Measurements from ENCODE around the gene HAUS3.

HAUS3 gene

DNA sequence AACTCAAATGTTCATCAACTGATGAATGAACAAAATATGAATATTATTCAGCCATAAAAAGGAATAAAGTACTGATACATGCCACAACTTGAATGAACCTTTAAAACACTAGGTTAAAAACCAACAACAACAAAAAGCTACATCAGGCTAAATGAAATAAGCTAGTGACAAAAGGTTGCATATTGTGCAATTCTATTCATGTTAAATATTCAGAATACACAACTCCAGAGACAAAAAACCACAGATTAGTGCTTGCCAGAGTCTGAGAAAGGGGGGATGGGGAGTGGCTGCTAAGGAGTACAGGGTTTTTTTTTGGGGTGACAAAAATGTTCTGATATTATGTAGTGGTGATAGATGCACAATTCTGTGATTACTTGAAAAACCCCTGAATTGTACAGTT is 58.5 kb downstream of the HAUS3 start:
- H3K36me3 ChIP-seq, result no peaks in the 10 kb centered on the region; the same call in 1 of the 2 replicates
- H3K9ac ChIP-seq, result no peak overlapping the region
- no peak for TF ChIP-seq Cebpa-rat (IDR thresholded peaks at IDR 0.05)
- H3K9me3 ChIP-seq, result peaks cover 31% of the 10 kb centered on the region
- no peak overlapping the region for H3K27ac ChIP-seq
- no peaks in the 10 kb centered on the region for H3K4me1 ChIP-seq
- H3K4me3 ChIP-seq, result no peak overlapping the region
- no peak overlapping the region for H3K4me2 ChIP-seq
- no peaks in the 10 kb centered on the region for H4K20me1 ChIP-seq
- H3K27me3 ChIP-seq, result no peaks in the 10 kb centered on the region

DNA sequence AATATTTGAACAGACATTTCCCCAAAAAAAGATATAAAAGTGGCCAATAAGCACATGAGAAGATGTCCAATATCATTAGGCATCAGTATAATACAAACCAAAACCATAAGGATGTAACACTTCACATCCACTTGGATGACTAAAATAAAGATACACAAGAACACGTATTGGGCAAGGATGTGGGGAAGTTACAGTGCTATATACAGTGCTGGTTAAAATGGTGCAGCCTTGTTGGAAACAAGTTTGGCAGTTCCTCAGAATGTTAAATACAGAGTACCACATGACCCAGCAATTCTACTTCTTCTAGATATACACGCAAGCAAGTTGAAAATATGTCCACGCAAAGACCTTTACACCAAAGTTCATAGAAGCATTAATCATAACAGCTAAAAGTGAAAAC is 58.9 kb downstream of the HAUS3 start:
- Histone ChIP-seq H3K4me1 (peaks cover 3% of the 10 kb centered on the region), H3K9me3 (peaks cover 29% of the 10 kb centered on the region), H3K4me2 (no peak overlapping the region), H3K36me3 (no peaks in the 10 kb centered on the region; the same call in 1 of the 2 replicates), H4K20me1 (no peaks in the 10 kb centered on the region), H3K27ac (no peak overlapping the region), H3K27me3 (no peaks in the 10 kb centered on the region), H3K9ac (no peak overlapping the region), H3K4me3 (no peak overlapping the region)
- no peak for TF ChIP-seq Cebpa-rat (IDR thresholded peaks at IDR 0.05)

- Histone ChIP-seq H3K4me1 (peaks cover 29% of the 10 kb centered on the region), H3K4me2 (no peak overlapping the region), H3K36me3 (no peaks in the 10 kb centered on the region; the same call in 1 of the 2 replicates), H3K27ac (no peak overlapping the region), H3K9me3 (peaks cover 8% of the 10 kb centered on the region), H3K4me3 (no peak overlapping the region), H3K27me3 (no peaks in the 10 kb centered on the region), H3K9ac (no peak overlapping the region), H4K20me1 (no peaks in the 10 kb centered on the region)
- TF ChIP-seq Cebpa-rat (IDR thresholded peaks at IDR 0.05), result no peak
These were observed 61.5 kb downstream of the HAUS3 start for GRCh38 chr4:2180410-2180809.

DNA sequence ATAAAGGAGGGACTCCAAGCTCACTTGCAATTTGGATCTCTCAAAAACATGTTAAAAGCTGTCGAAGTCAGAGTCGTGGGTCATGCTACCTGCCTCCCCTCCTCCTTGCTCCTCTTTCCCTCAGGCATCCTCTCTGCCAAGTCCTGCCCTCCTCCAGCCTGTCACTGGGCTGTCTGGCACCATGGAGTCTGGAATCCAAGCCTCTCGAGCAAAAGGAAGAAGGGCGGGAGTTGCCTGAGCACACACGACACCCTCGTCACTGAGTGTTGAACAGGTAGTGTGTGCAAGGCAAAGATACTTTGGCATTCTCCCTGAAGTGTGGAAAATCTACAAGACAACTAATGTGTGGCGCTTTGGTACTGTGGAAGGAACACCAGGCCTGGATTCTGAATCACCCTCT is 62.2 kb downstream of the HAUS3 start:
- Histone ChIP-seq H3K4me3 (no peak overlapping the region), H3K27ac (no peak overlapping the region), H3K4me2 (no peak overlapping the region), H3K4me1 (peaks cover 36% of the 10 kb centered on the region), H3K9me3 (peaks cover 8% of the 10 kb centered on the region), H3K9ac (no peak overlapping the region), H4K20me1 (no peaks in the 10 kb centered on the region), H3K36me3 (no peaks in the 10 kb centered on the region; the same call in 1 of the 2 replicates), H3K27me3 (no peaks in the 10 kb centered on the region)
- no peak for TF ChIP-seq Cebpa-rat (IDR thresholded peaks at IDR 0.05)

DNA sequence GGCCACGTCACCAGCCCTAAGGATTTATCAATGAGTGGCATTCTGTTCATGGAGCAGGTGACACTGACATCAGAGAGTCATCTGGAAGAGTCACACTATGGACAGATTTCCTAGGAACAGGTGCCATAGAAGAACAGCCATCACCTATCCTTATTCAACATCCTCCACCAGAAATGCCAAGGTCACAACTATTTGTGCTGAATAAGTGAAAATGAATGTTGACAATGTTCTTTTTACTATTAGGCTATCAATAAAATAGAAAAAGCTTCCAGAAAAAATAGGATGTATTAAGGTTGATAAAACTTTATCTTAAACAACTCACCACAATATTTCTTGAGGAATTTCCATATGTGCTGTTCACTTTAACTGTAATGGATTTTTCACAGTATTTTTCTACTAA is 62.9 kb downstream of the HAUS3 start:
- no peaks in the 10 kb centered on the region for H4K20me1 ChIP-seq
- no peak for TF ChIP-seq Cebpa-rat (IDR thresholded peaks at IDR 0.05)
- H3K27me3 ChIP-seq, result no peaks in the 10 kb centered on the region
- H3K4me2 ChIP-seq, result no peak overlapping the region
- H3K36me3 ChIP-seq, result no peaks in the 10 kb centered on the region; the same call in 1 of the 2 replicates
- no peak overlapping the region for H3K9ac ChIP-seq
- no peak overlapping the region for H3K27ac ChIP-seq
- no peak overlapping the region for H3K4me3 ChIP-seq
- H3K9me3 ChIP-seq, result peaks cover 8% of the 10 kb centered on the region
- peaks cover 43% of the 10 kb centered on the region for H3K4me1 ChIP-seq
